Activated T-helper 9 cell treated with anti-CD3 and anti-CD28 coated beads, Interleukin-2, amount 50 U/mL, for 16 hours (primary cell): Measurements from ENCODE around the gene PLK2.

Source experiments
- DNase-seq: peaks from one replicate; pipeline ENCODE4 v3.0.0-alpha.2; 2020; ENCODE audit warnings: low read depth

PLK2 gene

GRCh38 chr5:58450018-58450417 lies 9.9 kb downstream of the PLK2 start:
- DNase-seq: no peak

DNA sequence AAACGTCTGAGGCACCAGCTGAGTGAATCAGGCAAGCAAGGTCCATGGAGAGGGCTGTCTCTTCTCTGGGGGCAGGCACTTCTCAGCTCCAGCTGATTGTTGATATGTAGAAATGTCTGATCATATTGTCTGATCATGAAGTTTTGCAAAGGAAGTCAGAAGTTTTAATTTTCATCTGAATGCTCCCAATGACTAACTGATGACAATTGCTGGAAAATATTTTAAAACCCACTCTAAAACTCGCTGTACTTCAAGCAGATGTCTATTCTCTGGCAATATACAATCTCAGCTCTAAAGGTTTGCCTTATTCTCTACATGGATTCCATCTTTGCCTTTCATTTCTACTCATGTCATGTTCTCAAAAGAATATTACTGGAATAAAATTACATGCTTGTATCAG lies 12.7 kb downstream of the PLK2 start:
- DNase-seq: no peak

DNA sequence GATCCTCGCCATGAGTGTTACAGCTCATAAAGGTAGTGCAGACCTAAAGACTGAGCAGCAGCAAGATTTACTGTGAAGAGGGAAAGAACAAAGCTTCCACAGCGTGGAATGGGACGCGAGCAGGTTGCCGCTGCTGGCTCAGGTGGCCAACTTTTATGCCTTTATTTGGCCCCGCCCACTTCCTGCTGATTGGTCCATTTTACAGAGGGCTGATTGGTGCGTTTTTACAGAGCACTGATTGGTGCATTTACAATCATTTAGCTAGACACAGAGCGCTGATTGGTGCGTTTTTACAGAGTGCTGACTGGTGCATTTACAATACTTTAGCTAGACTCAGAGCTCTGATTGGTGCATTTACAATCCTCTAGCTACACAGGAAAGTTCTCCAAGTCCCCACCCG lies 13.9 kb downstream of the PLK2 start:
- no peak for DNase-seq

GRCh38 chr5:58444805-58445204 lies 15.1 kb downstream of the PLK2 start:
- DNase-seq: no peak

- no peak for DNase-seq
Measured at GRCh38 chr5:58440901-58441460, 18.9 kb downstream of the PLK2 start.

GRCh38 chr5:58439094-58439644 lies 20.7 kb downstream of the PLK2 start:
- no peak for DNase-seq

DNA sequence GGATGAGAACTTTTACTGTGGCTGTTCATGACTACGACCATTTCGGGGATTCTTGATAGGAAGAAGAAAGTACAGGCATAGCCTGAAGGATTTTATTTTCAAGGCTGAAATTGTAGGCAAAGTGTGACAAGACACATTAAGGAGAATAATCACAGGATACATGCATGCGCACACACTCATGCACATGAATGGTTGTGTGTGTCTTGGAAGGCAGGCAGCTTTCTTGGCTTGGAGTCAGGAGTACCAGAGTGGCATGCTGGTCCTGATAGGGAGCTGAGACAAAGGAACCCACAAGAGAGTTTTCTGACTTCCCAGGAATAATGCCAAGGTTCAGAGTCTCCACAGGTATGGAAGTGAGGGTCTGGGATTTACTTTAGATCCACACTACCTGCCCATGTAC lies 22.2 kb downstream of the PLK2 start:
- DNase-seq: no peak

DNA sequence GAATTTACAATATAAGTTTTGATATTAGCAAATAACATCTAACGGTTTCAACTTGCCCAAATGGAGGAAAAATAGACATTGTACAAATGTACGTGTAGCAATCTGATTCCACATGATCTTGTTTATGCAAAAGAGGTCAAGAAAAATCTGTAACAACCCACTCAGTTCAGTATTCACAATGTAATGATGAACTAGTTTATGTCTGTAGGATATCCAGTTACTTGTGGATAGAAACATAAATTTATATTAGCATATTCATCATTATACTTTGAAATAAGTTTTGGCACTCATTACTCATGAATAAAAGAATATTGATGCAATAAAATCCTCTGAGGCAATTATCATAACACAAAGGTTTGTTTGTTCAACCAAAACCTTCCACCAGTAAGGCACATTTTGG lies 28.1 kb downstream of the PLK2 start:
- DNase-seq: no peak

DNA sequence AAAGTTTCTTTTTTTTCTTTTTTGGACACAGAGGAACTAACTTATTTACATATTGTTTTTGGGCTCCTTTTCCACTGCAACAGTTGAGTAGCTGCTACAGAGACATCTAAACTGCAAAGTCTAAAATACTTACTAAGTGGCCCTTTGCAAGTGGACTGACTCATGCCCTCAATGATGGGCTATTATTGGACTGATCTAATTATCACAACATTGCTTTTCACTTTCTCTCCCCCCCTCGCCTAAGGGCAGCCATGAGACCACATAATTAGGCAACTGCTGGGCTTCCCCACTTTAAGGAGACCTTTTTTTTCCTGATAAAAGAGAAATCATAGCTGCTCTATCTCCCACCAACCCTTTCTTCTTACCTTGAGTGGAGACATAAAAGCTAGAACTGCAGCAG lies 47.0 kb downstream of the PLK2 start:
- no peak for DNase-seq

- DNase-seq: no peak
Measured at GRCh38 chr5:58412081-58412480, 47.8 kb downstream of the PLK2 start.

DNA sequence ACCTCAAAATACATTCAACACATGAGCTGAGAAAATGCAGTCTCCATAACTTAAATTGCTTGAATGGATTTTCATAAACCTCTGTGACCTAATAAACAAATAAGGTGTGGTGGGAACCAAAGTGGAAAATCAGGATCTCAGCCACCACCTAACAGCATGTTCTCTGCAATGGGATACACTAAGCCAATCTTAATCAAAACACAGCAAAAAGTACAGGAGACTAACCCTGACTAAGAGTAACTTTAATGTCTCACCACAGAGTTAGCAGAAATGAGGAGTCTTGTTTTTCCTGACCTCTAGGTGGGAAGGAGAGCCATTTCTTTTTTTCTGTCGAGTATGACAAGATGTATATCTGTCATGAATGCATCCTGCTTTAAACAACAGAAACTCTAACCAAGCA lies 48.5 kb downstream of the PLK2 start:
- no peak for DNase-seq

DNA sequence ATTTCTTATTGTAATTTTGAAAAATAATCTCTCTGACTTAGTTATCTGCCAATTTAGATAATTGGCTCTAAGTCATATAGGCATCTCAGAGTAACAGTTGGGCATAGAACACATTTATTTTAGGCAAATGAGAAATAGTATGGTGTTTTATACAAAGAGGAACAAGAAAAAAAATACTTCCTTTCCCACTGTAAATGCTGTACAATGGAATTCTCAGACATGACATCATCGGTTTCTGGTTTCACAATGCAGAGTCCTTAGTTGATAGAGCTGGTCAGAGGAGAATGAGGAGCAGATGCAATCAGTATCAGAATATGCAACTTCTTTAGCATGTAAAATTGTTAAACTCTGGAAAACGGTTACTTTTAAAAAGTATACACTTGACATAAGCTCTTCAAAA lies 49.4 kb downstream of the PLK2 start:
- no peak for DNase-seq

DNA sequence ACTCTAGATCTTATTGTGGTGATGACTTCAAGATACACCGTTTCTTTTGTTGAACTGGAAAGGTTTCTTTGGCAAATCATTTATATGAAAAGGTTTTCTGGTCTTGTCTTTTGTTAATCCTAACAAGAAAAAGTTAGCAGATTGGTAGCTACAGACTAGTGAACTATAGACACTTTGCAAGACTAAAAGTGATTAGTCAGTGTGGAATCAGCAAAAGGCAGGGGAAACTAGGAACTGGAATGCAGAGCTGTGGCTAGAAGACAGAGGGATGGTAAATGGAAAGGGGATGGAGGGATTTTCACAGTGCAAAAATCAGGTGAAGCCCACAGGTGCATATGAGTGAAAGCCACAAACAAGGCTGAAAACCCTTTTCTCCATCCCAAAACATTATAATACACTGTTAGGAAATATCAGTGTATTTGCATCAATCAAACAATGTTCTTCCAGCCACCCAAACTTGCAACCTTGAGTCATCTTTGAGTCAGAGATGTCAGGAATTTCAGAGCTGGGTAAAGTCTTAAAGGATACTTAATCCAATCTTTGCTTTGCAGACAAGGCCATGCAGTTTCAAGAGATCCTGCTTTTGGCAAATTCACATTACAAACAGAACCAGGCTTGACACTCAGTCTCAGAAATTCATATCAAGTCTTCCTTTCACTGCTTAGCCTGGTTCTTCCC lies 52.7 kb downstream of the PLK2 start:
- DNase-seq: no peak

DNA sequence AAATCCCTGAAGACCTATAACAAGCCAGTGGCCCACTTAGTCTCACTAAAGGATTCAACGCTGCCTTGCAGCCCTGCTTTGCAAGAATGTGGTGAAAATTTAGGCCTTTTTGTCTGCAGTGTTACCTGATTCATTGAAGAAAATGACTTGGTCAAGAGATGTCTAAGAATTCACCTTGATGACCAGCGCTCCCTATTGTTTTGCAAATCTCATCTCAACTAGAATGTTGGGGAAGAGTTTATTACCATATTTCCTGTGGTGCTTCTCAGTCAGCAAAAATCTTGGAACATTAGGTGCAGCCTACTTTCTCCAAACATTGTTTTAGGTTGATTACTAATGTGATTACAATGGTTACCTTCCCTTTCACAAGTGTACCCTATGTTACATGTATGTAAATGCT lies 53.5 kb downstream of the PLK2 start:
- DNase-seq: no peak

DNA sequence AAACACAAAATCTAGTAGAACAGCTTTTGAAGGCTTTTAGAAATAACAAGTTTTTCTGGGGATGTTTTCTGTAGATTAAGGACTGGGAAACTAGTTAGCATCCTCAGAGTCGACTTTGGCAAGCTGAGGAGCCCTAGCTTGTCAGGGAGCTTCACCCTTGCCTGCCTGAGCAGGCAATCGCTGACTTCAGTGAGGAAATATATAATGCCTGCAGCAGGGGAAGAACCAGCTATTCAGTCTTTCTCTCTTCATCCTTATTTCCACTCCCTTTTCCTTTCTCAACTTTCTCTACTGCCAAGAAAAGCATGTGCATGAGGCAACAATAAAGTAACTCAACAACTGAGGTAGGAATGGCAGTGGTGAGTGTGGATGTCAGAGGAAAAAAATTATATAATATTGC lies 54.7 kb downstream of the PLK2 start:
- no peak for DNase-seq

- DNase-seq: no peak
Measured at GRCh38 chr5:58404734-58405133, 55.2 kb downstream of the PLK2 start.
